ENCODE measurements around the gene RXRA. TPM values are rescaled to one million over a fixed set of nuclear protein-coding genes. Genes with fewer than 3 reads are reported as not detected.

The RXRA gene
- total RNA-seq, 4 donors from 2014 or later = 17.1 to 84.6 (median 24.0) TPM

DNA sequence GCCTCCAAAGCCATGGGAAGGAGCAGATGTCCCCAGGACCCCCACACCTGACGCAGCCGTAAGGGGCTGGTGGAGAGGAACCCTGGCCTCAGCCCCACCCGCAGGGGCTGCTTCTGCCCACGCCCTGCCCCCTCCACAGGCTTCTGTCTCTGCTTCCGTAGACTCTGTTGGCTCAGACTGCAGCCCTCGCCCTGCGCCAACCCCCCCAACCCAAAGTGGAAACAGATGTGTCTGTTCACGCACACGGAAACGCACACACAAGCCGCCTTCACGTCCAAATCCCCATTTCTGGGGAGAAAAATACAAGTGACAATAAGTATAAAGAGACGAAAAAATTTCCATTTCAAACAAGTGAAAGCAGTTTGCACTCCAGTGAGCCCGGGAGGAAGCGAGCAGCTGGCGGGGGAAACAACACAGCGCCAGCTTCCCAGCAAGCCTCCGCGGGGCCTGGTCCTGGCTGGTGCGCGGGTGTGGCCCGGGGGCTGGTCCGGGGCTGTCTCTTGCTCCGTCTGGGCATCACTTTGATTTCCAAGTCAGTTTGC lies 32.6 kb upstream of the RXRA start:
- H3K4me3 ChIP-seq = peak overlapping the region; percentile 5 to 13
- intact Hi-C loops (cut with DNase I; ENCODE audit: low total_unique reads) = no loop called here
- H3K27ac ChIP-seq = peak overlapping the region in 1 of 2 donors; percentile 20
- H3K9me3 ChIP-seq = no peaks in the 10 kb centered on the region
- H3K4me1 ChIP-seq = peaks cover 0 to 10% of the 10 kb centered on the region in 2 donors
- H3K27me3 ChIP-seq = no peaks in the 10 kb centered on the region
- DNase-seq = peak in 1 of 2 donors; percentile 38
- H3K36me3 ChIP-seq = no peaks in the 10 kb centered on the region
- TF ChIP-seq POLR2A (IDR thresholded peaks at IDR 0.05) = no peak
- TF ChIP-seq, protein P1, sequence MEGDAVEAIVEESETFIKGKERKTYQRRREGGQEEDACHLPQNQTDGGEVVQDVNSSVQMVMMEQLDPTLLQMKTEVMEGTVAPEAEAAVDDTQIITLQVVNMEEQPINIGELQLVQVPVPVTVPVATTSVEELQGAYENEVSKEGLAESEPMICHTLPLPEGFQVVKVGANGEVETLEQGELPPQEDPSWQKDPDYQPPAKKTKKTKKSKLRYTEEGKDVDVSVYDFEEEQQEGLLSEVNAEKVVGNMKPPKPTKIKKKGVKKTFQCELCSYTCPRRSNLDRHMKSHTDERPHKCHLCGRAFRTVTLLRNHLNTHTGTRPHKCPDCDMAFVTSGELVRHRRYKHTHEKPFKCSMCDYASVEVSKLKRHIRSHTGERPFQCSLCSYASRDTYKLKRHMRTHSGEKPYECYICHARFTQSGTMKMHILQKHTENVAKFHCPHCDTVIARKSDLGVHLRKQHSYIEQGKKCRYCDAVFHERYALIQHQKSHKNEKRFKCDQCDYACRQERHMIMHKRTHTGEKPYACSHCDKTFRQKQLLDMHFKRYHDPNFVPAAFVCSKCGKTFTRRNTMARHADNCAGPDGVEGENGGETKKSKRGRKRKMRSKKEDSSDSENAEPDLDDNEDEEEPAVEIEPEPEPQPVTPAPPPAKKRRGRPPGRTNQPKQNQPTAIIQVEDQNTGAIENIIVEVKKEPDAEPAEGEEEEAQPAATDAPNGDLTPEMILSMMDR (IDR thresholded peaks at IDR 0.05) = no peak

DNA sequence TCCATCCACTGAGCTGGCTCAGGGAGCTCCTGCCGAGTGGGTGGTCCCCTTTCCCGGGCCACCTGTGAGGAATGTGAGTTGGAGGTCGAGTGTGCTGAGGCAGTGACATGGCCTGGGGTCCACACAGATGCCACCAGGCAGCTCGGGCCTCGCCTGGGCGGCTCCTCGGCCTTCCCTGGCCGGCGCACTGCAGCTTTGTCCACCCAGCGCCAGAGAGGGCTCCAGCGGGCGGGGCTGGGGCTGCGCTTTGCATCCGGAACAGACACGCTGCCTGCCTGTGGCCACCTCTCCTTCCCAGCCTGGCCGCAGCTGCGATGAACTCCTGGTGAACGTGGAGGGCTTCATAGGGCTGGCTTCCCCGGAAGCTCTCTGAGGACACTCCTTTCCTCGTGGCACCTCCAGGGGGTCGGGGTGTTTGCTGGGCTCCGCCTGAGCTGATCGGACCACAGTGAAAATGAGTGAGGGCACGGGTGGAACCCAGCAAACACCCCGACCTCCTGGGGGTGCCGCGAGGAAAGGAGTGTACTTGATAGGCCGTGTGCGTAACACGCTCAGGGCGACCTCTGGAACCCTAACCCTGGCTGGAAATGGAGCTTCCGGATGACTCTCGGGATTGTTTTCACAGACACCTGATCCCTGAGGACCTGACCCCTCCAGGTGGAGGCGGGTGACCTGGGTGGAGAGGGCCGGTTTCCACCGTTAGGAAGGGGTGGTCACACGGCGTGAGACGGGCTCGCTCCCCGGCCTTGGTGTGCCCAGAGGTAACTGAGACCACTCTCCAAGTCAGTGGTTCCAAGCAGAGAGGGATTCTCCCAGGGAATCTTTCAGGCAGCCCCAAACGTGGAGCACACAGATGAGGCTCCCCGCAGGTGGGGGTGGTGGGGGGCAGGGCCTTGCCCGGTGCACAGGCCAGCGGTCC lies 31.8 kb upstream of the RXRA start:
- no peaks in the 10 kb centered on the region for H3K27me3 ChIP-seq
- peaks cover 0 to 10% of the 10 kb centered on the region in 2 donors for H3K4me1 ChIP-seq
- H3K9me3 ChIP-seq = no peaks in the 10 kb centered on the region
- peak; percentile 41 to 55 for DNase-seq
- TF ChIP-seq, protein P1 (IDR thresholded peaks at IDR 0.05) = no peak
- TF ChIP-seq POLR2A (IDR thresholded peaks at IDR 0.05) = no peak
- H3K36me3 ChIP-seq = no peaks in the 10 kb centered on the region
- peak overlapping the region in 1 of 2 donors; percentile 5 for H3K4me3 ChIP-seq
- peak overlapping the region in 1 of 2 donors; percentile 20 for H3K27ac ChIP-seq
- intact Hi-C loops (cut with DNase I; ENCODE audit: low total_unique reads) = no loop called here

DNA sequence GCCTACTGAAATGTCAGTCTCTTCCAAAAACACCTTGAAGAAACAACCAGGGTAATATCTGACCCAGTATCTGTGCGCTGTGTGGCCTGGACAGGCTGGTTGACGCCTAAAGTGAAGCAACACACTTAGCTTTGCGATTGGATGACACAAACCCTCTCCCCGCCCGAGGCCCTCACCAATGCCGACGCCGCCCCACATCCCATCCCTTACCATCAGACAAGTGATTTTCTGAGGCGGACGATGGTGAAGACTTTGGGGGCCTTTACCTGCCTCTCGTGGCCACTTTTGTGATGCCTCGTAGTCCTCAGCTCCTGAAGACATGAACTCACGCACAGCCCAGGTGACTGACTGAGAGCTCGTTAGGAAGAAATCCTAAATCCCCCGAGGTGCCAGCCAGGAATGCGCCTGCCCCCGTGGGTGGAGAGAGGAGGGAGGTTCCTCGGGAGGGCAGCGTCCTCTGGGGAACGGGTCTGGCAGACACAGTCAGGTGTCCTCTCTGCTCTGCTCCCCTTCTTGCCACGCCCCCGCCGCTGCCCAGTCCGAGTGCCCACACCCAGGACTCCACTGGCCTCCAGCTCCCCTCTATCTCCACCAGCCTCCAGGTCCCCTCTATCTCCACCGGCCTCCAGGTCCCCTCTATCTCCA lies 31.0 kb upstream of the RXRA start:
- no peak for TF ChIP-seq POLR2A (IDR thresholded peaks at IDR 0.05)
- TF ChIP-seq, protein P1 (IDR thresholded peaks at IDR 0.05) = no peak
- Histone ChIP-seq H3K4me3 (no peak overlapping the region), H3K9me3 (no peaks in the 10 kb centered on the region), H3K4me1 (peaks cover 0 to 10% of the 10 kb centered on the region in 2 donors), H3K36me3 (no peaks in the 10 kb centered on the region), H3K27me3 (no peaks in the 10 kb centered on the region), H3K27ac (no peak overlapping the region)
- intact Hi-C loops (cut with DNase I; ENCODE audit: low total_unique reads) = no loop called here
- no peak for DNase-seq

DNA sequence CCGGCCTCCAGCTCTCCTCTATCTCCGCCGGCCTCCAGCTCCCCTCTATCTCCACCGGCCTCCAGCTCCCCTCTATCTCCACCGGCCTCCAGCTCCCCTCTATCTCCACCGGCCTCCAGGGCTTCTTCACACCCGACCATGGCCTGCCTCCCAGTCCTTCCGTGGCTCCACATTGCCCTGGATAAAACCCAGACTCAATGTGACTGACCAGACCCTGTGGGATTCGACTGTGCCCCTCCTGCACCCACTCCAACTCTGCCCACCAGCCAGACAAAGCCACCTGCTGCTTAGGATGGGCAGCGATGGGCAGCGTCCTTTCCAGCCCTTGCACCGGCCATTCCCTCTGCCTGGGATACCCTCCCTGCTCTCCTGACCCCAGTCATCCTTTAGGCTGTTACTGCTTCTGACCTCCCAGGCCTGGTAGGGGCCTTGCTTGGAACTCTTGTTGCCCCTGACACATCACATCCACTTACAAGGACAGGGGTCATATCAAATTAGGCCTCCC lies 30.5 kb upstream of the RXRA start:
- Histone ChIP-seq H3K27me3 (no peaks in the 10 kb centered on the region), H3K9me3 (no peaks in the 10 kb centered on the region), H3K36me3 (no peaks in the 10 kb centered on the region), H3K4me1 (peaks cover 0 to 10% of the 10 kb centered on the region in 2 donors), H3K27ac (no peak overlapping the region), H3K4me3 (no peak overlapping the region)
- DNase-seq = no peak
- intact Hi-C loops (cut with DNase I; ENCODE audit: low total_unique reads) = no loop called here
- no peak for TF ChIP-seq POLR2A (IDR thresholded peaks at IDR 0.05)
- TF ChIP-seq, protein P1 (IDR thresholded peaks at IDR 0.05) = no peak
